GM19467 (cell line): Measurements from ENCODE around the gene PRAMEF11.
"Not testable (repeated sequence)": the region's sequence is repeated elsewhere in the genome, so short reads cannot be mapped to it uniquely, and the experiment has no call there.

Experiments used
- ATAC-seq: cut with Tn5 transposase; IDR thresholded peaks from one replicate; pipeline ENCODE4 v1.9.1; 2021; ENCODE audit warnings: mild to moderate bottlenecking, moderate library complexity; ENCODE audit not compliant: unreplicated experiment

The PRAMEF11 gene

DNA sequence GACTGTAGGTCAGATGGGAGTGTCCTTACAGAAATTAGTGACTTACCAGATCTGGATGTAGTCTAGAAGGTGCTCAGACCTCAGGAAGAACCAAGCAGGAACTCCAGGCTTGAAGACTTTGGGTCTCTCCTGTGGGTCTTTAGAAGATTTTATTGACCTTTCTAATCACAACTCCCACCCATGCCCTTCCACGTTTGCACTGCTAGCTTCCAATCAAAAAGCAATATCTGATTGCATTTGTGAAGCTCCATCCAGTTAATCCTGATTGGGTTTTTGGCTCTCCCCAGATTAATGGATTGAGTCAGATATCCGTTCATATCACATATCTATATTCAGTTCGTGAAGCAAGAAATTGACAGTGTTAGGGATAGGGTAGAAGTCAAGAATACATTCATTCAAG is at the start of gene PRAMEF11:
TSS of gene PRAMEF11 (minus strand) at position 101 of the 400 bp plus-strand sequence. CDS start 2,621 bp downstream, outside the sequence.
- not testable (repeated sequence) for ATAC-seq

DNA sequence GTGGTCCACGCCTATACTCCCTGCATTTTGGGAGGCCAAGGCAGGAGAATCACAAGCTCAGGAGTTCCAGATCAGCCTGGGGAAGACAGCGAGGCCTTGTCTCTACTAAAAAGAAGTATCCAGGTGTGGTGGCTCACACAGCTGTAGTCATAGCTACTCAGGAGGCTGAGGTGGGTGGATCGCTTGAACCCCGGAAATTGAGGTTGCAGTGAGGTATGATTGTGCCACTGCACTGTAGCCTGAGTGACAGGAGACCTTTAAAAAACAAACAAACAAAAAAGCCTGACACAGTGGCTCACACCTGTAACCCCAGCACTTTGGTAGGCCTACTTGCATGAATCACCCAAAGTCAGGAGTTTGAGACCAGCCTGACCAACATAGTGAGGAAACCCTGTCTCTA is 47.2 kb upstream of the PRAMEF11 start:
- ATAC-seq: not testable (repeated sequence)

DNA sequence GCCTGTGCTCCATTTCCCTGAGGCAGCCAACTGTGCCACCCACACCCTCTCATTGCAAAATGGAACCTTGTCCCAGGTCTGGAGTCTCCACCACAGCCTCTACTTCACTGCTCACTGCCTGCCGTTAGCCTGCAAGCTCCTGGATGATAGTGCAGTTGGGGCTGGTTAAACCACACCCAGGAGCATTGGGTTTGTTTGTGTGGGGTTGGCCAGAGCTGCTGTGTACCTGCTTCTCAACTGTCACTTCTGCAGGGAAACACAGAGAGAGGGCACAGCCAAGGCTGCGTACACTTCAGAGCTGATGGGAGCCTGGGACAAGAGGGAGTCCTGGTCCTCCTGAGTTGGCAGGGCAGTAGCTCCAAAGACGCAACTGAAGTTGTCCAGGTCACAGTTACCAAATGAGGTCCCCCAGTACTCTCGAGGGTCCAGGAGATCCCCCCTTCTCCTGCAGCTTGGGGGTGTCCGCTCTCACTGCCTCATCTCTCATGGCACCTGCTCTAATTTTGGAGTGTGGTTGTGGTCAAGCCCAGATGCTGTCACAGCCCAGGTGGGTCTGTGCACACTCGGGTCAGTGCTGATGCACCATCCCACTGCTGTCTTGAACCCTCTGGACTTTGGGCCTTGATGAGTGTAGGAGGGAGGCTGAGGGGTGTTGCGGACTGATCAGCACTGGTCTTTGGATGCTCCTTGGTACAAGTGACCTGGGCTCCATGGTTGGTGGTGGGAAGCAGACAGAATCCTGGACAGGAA is 32.1 kb upstream of the PRAMEF11 start:
- ATAC-seq: not testable (repeated sequence)

DNA sequence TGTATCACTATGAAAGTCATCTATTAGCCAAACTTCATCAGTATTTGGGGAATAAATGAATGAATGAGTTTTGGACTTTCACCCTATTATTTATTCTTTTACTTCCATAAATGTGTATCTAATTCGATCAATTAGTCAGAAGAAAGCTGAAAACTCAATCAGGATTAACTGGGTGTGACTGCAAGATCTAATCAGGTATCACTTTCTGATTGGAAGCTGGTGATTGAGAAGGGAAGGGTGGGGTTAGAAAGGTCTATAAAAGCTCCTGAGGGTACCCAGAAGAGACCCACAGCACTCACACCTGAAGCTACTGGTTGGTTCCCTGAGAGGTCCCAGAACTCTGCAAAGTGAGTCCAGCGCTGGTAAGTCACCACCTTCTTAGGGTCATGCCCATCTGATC is 25.6 kb upstream of the PRAMEF11 start, which contains the start of gene PRAMEF2:
TSS of gene PRAMEF2 (plus strand) at position 301 of the 400 bp plus-strand sequence. CDS start 1,924 bp downstream, outside the sequence.
- ATAC-seq: not testable (repeated sequence)

DNA sequence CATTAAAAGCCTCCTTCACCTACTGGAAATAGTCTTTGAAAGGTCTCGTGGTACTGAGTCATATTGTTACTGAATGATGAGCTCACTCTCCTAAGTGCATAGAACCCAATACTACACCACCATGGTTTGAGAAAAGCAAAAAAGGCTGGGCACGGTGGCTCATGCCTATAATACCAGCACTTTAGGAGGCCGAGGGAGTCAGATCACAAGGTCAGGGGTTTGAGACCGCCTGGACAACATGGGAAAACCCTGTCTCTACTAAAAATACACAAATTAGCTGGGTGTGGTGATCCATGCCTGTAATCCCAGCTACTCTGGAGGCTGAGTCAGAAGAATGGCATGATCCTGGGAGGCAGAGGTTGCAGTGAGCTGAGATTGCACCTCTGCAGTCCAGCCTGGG is 20.6 kb upstream of the PRAMEF11 start:
- ATAC-seq: no peak

DNA sequence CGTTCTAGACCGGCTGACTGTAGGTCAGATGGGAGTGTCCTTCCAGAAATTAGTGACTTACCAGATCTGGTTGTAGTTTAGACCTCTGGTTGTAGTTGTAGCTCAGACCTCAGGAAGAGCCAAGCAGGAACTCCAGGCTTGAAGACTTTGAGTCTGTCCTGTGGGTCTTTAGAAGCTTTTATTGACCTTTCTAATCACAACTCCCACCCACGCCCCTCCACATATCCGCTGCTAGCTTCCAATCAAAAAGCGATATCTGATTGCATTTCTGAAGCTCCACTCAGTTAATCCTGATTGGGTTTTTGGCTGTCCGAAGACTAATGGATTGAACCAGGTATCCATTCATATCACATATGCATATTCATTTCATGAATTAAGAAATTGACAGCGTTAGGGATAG is 17.4 kb upstream of the PRAMEF11 start, which contains the start of gene HNRNPCL1:
TSS of gene HNRNPCL1 (minus strand) at position 101 of the 400 bp plus-strand sequence. CDS start 431 bp downstream, outside the sequence.
- ATAC-seq: not testable (repeated sequence)

DNA sequence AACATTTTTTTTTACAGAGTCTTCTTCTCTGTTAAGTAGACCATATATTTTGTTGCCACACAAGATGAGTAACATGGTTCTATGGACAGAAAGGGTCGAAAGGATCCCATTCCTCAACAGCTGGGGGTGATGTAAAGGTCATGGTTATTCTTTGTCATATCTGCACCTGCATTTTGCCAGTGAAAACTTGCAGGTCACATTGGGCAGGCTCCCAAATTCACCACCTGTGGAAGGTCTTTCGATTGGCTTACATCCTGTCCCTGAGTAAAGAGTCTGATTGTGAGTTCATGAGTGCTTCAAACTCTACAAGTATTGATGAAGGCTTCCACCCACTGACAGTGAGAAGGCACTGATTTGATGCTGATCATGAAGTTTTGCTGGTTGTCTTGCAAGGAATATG is 2.0 kb upstream of the PRAMEF11 start:
- ATAC-seq: not testable (repeated sequence)

DNA sequence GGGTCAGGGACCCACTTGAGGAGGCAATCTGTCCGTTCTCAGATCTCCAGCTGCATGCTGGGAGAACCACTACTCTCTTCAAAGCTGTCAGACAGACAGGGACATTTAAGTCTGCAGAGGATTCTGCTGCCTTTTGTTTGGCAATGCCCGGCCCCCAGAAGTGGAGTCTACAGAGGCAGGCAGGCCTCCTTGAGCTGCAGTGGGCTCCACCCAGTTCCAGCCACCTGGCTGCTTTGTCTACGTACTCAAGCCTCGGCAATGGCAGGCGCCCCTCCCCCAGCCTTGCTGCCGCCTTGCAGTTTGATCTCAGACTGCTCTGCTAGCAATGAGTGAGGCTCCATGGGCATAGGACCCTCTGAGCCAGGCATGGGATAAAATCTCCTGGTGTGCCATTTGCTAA is 12.1 kb downstream of the PRAMEF11 start:
- ATAC-seq: not testable (repeated sequence)

DNA sequence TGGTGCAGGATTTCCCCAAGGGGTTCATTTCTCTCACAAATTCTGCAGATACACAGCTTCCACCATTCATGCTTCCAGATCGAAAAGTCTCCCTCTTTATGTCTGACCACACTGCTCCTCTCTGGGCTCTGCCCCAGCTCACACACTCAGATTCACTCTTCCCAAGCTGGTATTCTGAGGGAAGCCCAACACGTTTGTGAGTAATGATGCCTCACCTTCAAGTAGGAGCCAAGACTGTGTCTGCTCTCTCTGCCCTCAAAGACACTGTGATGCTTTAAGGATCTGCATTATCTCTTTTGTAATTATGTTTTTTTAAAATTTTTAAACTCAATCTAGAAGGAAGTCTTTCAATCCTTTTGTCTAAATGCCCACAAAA is 19.8 kb downstream of the PRAMEF11 start:
- ATAC-seq: no peak

DNA sequence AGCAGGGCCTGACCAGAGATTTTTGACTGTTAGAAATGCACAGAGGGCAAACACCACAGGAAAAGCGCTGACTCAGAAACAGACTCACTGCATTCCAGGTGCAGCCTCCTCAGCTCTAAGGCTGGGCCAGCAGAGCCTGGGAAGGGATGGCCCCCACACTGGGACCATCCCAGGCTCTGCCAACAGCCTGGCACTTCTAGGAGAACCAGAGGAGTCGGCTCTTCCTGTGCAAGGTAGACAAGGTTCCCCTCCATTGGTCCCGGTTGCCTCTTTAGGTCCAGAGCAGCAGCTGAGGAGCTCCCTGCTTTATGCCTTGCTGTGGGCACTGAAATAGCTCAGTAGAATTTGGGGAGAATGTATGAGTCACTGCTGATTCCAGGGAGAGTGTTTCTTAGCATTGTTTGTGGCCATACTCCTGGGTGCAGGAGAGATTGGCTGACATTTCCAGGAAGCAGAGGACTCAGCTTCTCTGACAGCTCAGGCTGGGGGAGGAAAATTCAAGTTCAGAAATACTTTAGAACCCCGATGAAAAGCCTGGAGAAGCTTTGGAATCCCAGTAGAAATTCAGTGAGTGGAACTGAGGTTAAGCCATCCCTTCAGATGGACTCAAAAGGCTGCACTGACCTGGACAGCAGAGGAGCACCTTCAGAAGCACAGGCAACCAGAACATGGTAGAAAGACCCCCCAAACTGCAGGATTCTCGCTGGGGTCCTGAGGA is 20.4 kb downstream of the PRAMEF11 start:
- ATAC-seq: no peak

DNA sequence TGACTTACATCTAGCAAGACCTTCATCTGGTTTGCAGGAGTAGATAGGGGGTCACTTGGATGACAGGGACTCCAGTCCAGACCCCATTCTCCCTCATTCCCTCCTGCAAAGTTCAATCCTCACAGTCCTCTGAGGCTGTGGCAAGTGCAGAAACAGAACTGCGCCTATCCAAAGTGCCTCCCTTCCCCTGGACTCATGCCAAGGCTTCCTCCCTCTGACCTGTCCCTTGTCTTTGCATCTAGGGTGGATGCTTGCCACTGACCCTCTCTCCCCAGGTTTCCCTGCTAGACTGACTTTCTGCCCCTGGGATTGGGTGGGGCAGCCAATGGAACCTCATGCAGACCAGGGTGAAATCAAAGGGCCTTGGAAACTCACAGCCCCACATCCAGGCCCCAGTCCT is 21.3 kb downstream of the PRAMEF11 start:
- no peak for ATAC-seq

DNA sequence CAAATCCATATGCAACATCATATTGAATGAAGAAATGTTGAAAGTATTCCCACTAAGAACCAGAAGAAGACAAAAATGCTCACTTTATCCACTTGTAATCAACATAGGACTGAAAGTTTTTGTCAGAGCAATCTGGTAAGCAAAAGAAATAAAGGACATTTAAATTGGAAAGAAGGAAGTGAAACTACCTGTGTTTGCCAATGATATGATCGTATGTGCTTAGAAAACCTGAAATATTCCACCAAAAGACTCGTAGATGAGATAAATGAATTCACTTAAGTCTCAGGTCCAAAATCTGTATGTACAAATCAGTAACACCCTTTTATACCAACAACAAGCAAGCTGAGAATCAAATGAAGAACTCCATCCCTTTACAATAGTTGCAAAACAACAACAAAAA is 31.5 kb downstream of the PRAMEF11 start:
- ATAC-seq: no peak

DNA sequence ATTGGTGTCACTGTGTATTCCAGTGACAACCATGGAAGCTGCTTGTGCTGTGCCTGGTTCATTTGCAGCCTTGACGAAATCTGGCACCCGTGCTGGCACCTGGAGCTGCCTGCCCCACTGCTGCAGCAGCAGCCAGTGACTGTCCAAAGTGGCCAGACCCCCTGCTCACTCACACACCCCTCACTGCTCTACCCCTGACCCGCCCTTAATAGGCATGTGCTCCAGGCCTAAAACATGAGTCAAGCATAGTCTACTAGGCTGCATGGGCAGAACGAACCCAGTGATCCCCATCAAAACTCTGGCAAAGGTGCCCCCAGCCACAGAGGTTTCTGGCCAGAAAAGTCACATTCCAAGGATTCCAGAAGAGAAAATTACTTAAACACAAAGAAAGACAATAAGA is 32.3 kb downstream of the PRAMEF11 start:
- no peak for ATAC-seq

DNA sequence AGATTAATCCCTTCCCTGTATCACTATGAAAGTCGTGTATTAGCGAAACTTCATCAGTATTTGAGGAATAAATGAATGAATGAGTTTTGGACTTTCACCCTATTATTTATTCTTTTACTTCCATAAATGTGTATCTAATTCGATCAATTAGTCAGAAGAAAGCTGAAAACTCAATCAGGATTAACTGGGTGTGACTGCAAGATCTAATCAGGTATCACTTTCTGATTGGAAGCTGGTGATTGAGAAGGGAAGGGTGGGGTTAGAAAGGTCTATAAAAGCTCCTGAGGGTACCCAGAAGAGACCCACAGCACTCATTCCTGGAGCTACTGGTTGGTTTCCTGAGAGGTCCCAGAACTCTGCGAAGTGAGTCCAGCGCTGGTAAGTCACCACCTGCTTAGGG is 40.1 kb downstream of the PRAMEF11 start, which contains the start of gene PRAMEF1:
TSS of gene PRAMEF1 (plus strand) at position 301 of the 400 bp plus-strand sequence. CDS start 1,831 bp downstream, outside the sequence.
- ATAC-seq: not testable (repeated sequence)

DNA sequence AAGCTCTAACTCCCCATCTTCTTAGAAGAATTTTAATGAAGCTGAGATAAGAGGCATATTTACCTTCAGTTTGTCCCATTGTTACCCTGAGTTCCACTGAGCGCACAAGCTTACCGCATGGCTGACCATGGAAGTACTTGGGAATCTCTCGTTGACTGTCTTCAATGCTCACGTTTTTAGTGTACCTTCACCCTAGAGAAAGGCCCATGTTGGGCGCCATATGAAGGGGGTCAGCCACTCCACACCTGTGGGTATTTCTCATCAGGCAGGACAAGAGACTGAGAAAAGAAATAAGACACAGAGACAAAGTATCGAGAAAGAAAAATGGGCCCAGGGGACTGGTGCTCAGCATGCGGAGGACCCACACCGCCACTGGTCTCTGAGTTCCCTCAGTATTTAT is 46.5 kb downstream of the PRAMEF11 start:
- ATAC-seq: not testable (repeated sequence)

DNA sequence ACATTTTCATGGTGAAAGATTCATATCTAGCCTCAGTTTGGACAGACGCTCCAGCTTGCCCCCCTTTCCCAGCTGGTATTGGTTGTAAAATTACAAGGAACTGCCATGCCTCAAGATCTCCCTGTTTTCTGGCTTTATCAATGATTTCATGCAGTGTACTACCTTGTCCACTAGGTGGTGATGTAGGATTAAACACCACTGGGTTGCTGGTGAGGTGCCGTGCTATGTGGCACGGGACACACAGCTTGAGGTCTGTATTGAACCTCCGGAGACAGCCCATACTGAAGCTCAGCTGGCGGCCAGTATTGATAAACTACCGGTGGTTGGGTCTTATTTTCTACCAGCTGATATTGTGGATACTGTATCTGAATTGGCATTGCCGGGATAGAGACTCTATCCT is 47.4 kb downstream of the PRAMEF11 start:
- ATAC-seq: not testable (repeated sequence)

DNA sequence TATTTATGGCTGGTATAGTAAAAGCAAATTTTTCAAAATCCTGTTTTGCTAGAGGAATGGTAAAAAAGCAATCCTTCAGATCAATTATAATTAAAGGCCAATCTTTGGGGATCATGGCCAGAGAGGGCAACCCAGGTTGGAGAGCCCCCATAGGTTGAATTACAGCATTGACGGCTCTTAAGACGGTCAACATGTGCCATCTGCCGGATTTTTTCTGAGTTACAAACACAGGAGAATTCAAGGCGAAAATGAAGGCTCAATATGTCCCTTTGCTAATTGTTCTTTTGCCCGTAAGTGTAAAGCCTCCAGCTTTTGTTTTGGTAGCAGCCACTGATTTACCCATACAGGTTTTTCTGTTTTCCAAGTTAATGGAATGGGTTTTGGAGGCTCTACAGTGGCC is 49.7 kb downstream of the PRAMEF11 start:
- ATAC-seq: not testable (repeated sequence)

DNA sequence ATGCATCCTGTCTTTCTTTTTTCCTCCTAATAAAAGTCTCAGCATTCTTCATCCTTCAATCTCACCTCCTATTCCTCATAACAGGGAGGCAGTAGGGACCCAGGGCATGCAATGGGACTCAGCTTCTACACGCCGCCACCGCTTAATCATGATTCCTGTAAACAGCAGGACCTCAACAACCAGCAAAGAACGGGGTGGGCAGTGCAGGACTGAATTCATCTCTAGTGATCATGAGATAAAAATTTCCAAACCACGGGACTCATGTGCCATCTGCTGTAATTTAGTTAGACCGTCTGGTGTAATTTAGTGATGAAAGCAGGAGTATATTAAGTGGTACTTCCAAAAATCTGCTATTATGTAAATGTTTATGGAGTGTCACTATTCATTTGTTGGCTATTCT is 52.3 kb downstream of the PRAMEF11 start:
- ATAC-seq: no peak

DNA sequence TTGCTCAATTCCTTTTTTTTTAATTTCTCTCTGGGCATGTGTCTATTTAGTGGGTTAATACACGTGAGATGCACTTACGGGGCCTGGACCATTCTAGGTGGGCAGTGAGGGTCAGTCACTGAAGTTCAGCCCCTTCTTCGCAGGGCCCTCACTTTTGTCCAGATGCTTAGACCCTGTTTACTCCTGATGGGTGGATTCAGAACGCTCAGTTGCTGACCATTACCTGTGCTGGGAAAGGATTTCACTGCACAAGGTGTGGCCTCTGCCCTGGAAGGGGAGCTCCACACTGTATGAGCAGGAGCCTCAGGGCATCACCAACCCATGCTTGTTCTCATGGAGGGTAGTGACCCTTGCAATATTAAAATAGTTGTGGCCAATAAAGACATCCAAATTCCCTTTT is 53.1 kb downstream of the PRAMEF11 start:
- no peak for ATAC-seq

DNA sequence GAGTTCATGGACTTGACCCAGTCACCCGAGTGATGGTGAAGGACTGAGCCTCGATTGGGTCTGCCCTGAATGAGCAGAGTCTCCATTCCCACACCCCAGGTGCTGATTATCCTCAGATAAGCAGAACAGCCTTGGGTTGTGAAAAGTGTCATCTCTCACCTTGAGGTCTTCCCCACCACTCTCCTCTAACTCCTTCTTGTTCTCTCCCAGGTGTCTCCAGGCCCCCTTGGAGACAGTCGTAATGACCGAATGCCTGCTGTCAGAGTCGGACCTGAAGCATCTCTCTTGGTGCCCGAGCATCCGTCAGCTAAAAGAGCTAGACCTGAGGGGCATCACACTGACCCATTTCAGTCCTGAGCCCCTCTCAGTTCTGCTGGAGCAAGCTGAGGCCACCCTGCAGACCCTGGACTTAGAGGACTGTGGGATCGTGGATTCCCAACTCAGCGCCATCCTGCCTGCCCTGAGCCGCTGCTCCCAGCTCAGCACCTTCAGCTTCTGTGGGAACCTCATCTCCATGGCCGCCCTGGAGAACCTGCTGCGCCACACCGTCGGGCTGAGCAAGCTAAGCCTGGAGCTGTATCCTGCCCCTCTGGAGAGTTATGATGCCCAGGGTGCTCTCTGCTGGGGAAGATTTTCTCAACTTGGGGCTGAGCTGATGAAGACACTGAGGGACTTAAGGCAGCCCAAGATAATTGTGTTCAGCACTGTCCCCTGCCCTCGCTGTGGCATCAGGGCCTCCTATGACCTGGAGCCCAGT is 54.2 kb downstream of the PRAMEF11 start:
- no peak for ATAC-seq

DNA sequence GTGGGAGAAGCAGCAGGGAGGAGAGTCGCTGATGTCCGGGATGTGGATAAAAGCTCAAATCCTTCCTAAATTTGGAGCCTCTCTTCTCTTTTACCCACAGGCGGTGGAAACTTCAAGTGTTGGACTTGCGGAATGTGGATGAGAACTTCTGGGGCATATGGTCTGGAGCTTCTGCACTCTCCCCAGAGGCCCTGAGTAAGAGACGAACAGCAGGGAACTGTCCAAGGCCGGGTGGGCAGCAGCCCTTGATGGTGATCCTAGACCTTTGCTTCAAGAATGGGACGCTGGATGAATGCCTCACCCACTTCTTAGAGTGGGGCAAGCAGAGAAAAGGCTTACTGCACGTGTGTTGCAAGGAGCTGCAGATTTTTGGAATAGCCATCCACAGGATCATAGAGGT is 55.8 kb downstream of the PRAMEF11 start:
- ATAC-seq: no peak
